IMR-90 (cell line): ENCODE data around the gene ZNF280A. TPM values are rescaled to one million over a fixed set of nuclear protein-coding genes. Genes with fewer than 3 reads are reported as not detected.

ENCODE experiments used
- ATAC-seq: fragments of 200-7000 bp; cut with Tn5 transposase; 2 replicates; pipeline ENCODE4 v1.9.1; 2020; ENCODE audit warnings: low read depth, mild to moderate bottlenecking, moderate library complexity
- BruUV-seq: library from RNA; stranded (reverse); fragments of 400-500 nt; replicated peaks from 2 replicates; lab custom pipeline; 2021; lab: Mats Ljungman, UMichigan
- CTCF ChIA-PET: fragments of 300-600 bp; formaldehyde crosslinking; extraction: SDS; loops from one replicate; lab custom pipeline; 2021; ENCODE audit warnings: antibody characterized with exemption; lab: Yijun Ruan, JAX
- POLR2A ChIA-PET: fragments of 300-600 bp; sonication (Branson Sonifier 250); formaldehyde crosslinking; loops from one replicate; lab custom pipeline; 2022; ENCODE audit warnings: antibody characterized with exemption; ENCODE audit not compliant: unreplicated experiment; lab: Charles Lee
- DNase-seq: peaks from one replicate; pipeline ENCODE4 v3.0.0; 2013
- H2AFZ ChIP-seq: replicated peaks from 2 replicates; pipeline ENCODE3; 2013; ENCODE audit warnings: low read length, mild to moderate bottlenecking; ENCODE audit not compliant: poor library complexity
- H2AK5ac ChIP-seq: 2 replicates; pipeline ENCODE4 v1.6.1; 2013; ENCODE audit warnings: low read depth, low read length, inconsistent platforms
- H2AK9ac ChIP-seq: replicated peaks from 2 replicates; pipeline ENCODE3; 2013; ENCODE audit warnings: mild to moderate bottlenecking, low read depth, low read length, moderate library complexity; ENCODE audit not compliant: poor library complexity
- H2BK120ac ChIP-seq: 2 replicates; pipeline ENCODE4 v1.6.1; 2013; ENCODE audit warnings: low read depth, low read length, inconsistent platforms
- H2BK15ac ChIP-seq: 3 replicates; pipeline ENCODE4 v1.6.1; 2013; ENCODE audit warnings: low read depth, low read length, inconsistent platforms
- H2BK20ac ChIP-seq: 2 replicates; pipeline ENCODE4 v1.6.1; 2013; ENCODE audit warnings: low read depth, mild to moderate bottlenecking, inconsistent platforms, low read length, moderate library complexity
- H2BK5ac ChIP-seq: 2 replicates; pipeline ENCODE4 v1.6.1; 2013; ENCODE audit warnings: mild to moderate bottlenecking, low read depth, low read length, inconsistent platforms; ENCODE audit not compliant: poor library complexity, severe bottlenecking
- H3K14ac ChIP-seq: replicated peaks from 2 replicates; pipeline ENCODE4 v1.6.1; 2013; ENCODE audit warnings: low read depth, low read length, inconsistent platforms
- H3K18ac ChIP-seq: 2 replicates; pipeline ENCODE4 v1.6.1; 2013; ENCODE audit warnings: low read depth, low read length, control low read depth
- H3K23ac ChIP-seq: 2 replicates; pipeline ENCODE4 v1.6.1; 2013; ENCODE audit warnings: low read depth, low read length, inconsistent platforms
- H3K27ac ChIP-seq: 2 replicates; pipeline ENCODE4 v1.5.1; 2013; ENCODE audit warnings: mild to moderate bottlenecking, control low read depth, low read length; ENCODE audit not compliant: insufficient read depth
- H3K27me3 ChIP-seq: 2 replicates; pipeline ENCODE4 v1.6.1; 2013; ENCODE audit warnings: low read length; ENCODE audit not compliant: control insufficient read depth, insufficient read depth
- H3K36me3 ChIP-seq: 2 replicates; pipeline ENCODE4 v1.6.1; 2013; ENCODE audit warnings: low read length, mixed read lengths; ENCODE audit not compliant: control insufficient read depth, insufficient read depth
- H3K4ac ChIP-seq: 2 replicates; pipeline ENCODE4 v1.6.1; 2013; ENCODE audit warnings: low read depth, low read length, inconsistent platforms
- H3K4me1 ChIP-seq: 2 replicates; pipeline ENCODE4 v1.6.1; 2013; ENCODE audit warnings: low read length, mixed read lengths; ENCODE audit not compliant: control insufficient read depth, insufficient read depth
- H3K4me2 ChIP-seq: 2 replicates; pipeline ENCODE4 v1.6.1; 2013; ENCODE audit warnings: low read depth, mild to moderate bottlenecking, control low read depth, low read length, moderate library complexity
- H3K4me3 ChIP-seq: 2 replicates; pipeline ENCODE4 v1.5.1; 2013; ENCODE audit warnings: low read depth, mild to moderate bottlenecking, control low read depth, low read length, moderate library complexity; ENCODE audit not compliant: insufficient read depth
- H3K56ac ChIP-seq: 2 replicates; pipeline ENCODE4 v1.6.1; 2013; ENCODE audit warnings: low read length, inconsistent platforms; ENCODE audit not compliant: insufficient read depth; ENCODE audit errors: extremely low read depth
- H3K79me1 ChIP-seq, 2 experiments: 2 replicates each; pipeline ENCODE4 v1.6.1; 2013; ENCODE audit warnings: low read length in 2 of 2, inconsistent platforms in 1 of 2, low read depth in 1 of 2
- H3K9ac ChIP-seq: 2 replicates; pipeline ENCODE4 v1.6.1; 2013; ENCODE audit warnings: low read depth, low read length, control low read depth
- H3K9me1 ChIP-seq: 2 replicates; pipeline ENCODE4 v1.6.1; 2013; ENCODE audit warnings: low read length, inconsistent platforms; ENCODE audit not compliant: insufficient read depth
- H3K9me3 ChIP-seq: 2 replicates; pipeline ENCODE4 v1.6.1; 2013; ENCODE audit warnings: low read length; ENCODE audit not compliant: control insufficient read depth, insufficient read depth
- H4K20me1 ChIP-seq: 2 replicates; pipeline ENCODE4 v1.6.1; 2013; ENCODE audit warnings: low read length, inconsistent platforms; ENCODE audit not compliant: insufficient read depth
- H4K5ac ChIP-seq: 2 replicates; pipeline ENCODE4 v1.6.1; 2013; ENCODE audit warnings: mild to moderate bottlenecking, low read depth, low read length, control low read depth
- H4K8ac ChIP-seq, 2 experiments: 2 replicates each; pipeline ENCODE4 v1.6.1; 2013; ENCODE audit warnings: low read depth in 2 of 2, low read length in 2 of 2, control low read depth in 1 of 2, inconsistent platforms in 1 of 2
- H4K91ac ChIP-seq: 2 replicates; pipeline ENCODE4 v1.6.1; 2013; ENCODE audit warnings: low read depth, low read length, inconsistent platforms; ENCODE audit not compliant: insufficient read depth
- BHLHE40 ChIP-seq: fragments of 150-350 bp; IDR thresholded peaks from 2 replicates; pipeline ENCODE4 v1.6.1; 2016; ENCODE audit warnings: mild to moderate bottlenecking, low read depth, low read length
- CEBPB ChIP-seq: IDR thresholded peaks from 2 replicates; pipeline ENCODE4 v1.6.1; 2012; ENCODE audit warnings: low read depth, low read length, improper control_type of control experiment
- CHD1 ChIP-seq: IDR thresholded peaks from 2 replicates; pipeline ENCODE4 v1.6.1; 2012; ENCODE audit warnings: low read depth, low read length, improper control_type of control experiment
- FOS ChIP-seq: fragments of 150-350 bp; IDR thresholded peaks from 2 replicates; pipeline ENCODE4 v1.6.1; 2016; ENCODE audit warnings: low read depth, low read length
- MAFK ChIP-seq: IDR thresholded peaks from 2 replicates; pipeline ENCODE4 v1.6.1; 2012; ENCODE audit warnings: low read depth, low read length, improper control_type of control experiment
- MAZ ChIP-seq: IDR thresholded peaks from 2 replicates; pipeline ENCODE4 v1.6.1; 2012; ENCODE audit warnings: low read depth, mild to moderate bottlenecking, low read length, improper control_type of control experiment, moderate library complexity, borderline replicate concordance
- MXI1 ChIP-seq: IDR thresholded peaks from 2 replicates; pipeline ENCODE4 v1.6.1; 2012; ENCODE audit warnings: low read depth, mild to moderate bottlenecking, low read length, moderate library complexity, borderline replicate concordance
- NFE2L2 ChIP-seq: fragments of 150-350 bp; IDR thresholded peaks from 2 replicates; pipeline ENCODE4 v1.6.1; 2016; ENCODE audit warnings: low read depth, mild to moderate bottlenecking, low read length
- POLR2A ChIP-seq: IDR thresholded peaks from 2 replicates; pipeline ENCODE4 v1.6.1; 2012; ENCODE audit warnings: mild to moderate bottlenecking, low read depth, low read length
- RAD21 ChIP-seq: IDR thresholded peaks from 2 replicates; pipeline ENCODE4 v1.6.1; 2012; ENCODE audit warnings: low read length, improper control_type of control experiment
- RCOR1 ChIP-seq: IDR thresholded peaks from 2 replicates; pipeline ENCODE4 v1.6.1; 2012; ENCODE audit warnings: mild to moderate bottlenecking, low read length, improper control_type of control experiment; ENCODE audit not compliant: insufficient replicate concordance
- RFX5 ChIP-seq: IDR thresholded peaks from 2 replicates; pipeline ENCODE4 v1.8.0; 2012; ENCODE audit warnings: low read depth, mild to moderate bottlenecking, low read length, moderate library complexity
- SMC3 ChIP-seq: fragments of 150-350 bp; IDR thresholded peaks from 2 replicates; pipeline ENCODE4 v1.6.1; 2016; ENCODE audit warnings: low read depth, mild to moderate bottlenecking, antibody characterized with exemption, low read length, moderate library complexity
- USF2 ChIP-seq: fragments of 150-350 bp; IDR thresholded peaks from 2 replicates; pipeline ENCODE4 v1.6.1; 2017; ENCODE audit warnings: mild to moderate bottlenecking, antibody characterized with exemption, low read length, low read depth
- whole genome bisulfite sequencing, 2 experiments: methylation state at CpG; one replicate each; pipeline versions ENCODE4 v1.1.5 to v1.1.7; 2013; ENCODE audit warnings: missing lambda C conversion rate in 2 of 2; ENCODE audit not compliant: insufficient read length in 1 of 2; ENCODE audit errors: extremely low coverage in 2 of 2; 5-methylcytosine and 5-hydroxymethylcytosine counted together
- dilution Hi-C: fragments of 300-500 bp; cut with HindIII; formaldehyde crosslinking; loops from one replicate; pipeline ENCODE4 v1.14.3; 2018; ENCODE audit warnings: low sequenced_read_pairs; ENCODE audit not compliant: unreplicated experiment
- in situ Hi-C: fragments of 300-500 bp; cut with MboI; formaldehyde crosslinking; loops from 3 replicates; pipeline ENCODE4 v1.14.3; 2019; ENCODE audit warnings: low sequenced_read_pairs, inconsistent platforms, mixed read lengths
- intact Hi-C: fragments of 100-400 bp; cut with micrococcal nuclease; formaldehyde crosslinking; loops from 2 replicates; pipeline ENCODE4 v1.10.0; 2022
- polyA plus RNA-seq, 3 experiments: library from polyadenylated mRNA; depleted of rRNA; stranded (reverse); fragments of >200 nt; gene quantifications; 2 replicates each; pipeline ENCODE4 v1.2.3, GENCODE V29; 2012; ENCODE audit warnings: low replicate concordance in 1 of 3
- total RNA-seq: library from RNA; depleted of rRNA; stranded (reverse); fragments of >200 nt; gene quantifications from 2 replicates; pipeline ENCODE4 v1.2.3, GENCODE V29; 2012
- TF ChIP-seq, protein P1 (sequence below): conservative IDR thresholded peaks from 2 replicates; pipeline ENCODE4 v1.5.1; 2012; ENCODE audit warnings: mild to moderate bottlenecking, low read depth, low read length, improper control_type of control experiment
- TF ChIP-seq, protein P2 (sequence below): fragments of 150-350 bp; IDR thresholded peaks from 2 replicates; pipeline ENCODE4 v1.6.1; 2016; ENCODE audit warnings: low read depth, mild to moderate bottlenecking, low read length, moderate library complexity, borderline replicate concordance

The ZNF280A gene
- total and polyA plus RNA-seq, 2 of the 4 experiments (the other 2 are of a cell fraction) = not detected

GRCh38 chr22:22464541-22465054, 55.5 kb downstream of the ZNF280A start:
- peaks cover 4% of the 10 kb centered on the region for H3K9me3 ChIP-seq
- H2BK120ac ChIP-seq = no peak overlapping the region
- POLR2A ChIA-PET = no interaction called here
- no peak overlapping the region for H3K27ac ChIP-seq
- H2AFZ ChIP-seq = no peak overlapping the region
- H3K56ac ChIP-seq = no peak overlapping the region
- H3K9me1 ChIP-seq = no peaks in the 10 kb centered on the region
- no peak for DNase-seq
- no peak overlapping the region for H2BK15ac ChIP-seq
- H3K27me3 ChIP-seq = peaks cover 1% of the 10 kb centered on the region; the same call in 1 of the 2 replicates
- H3K4ac ChIP-seq = no peak overlapping the region
- H3K9ac ChIP-seq = no peak overlapping the region
- no peak overlapping the region for H3K18ac ChIP-seq
- H3K36me3 ChIP-seq = no peaks in the 10 kb centered on the region
- WGBS, 2 experiments = 60% methylated on average over 2 of the region's 11 CpGs; no CpG with 5 or more reads in 1 of the 2 experiments
- H4K8ac ChIP-seq = no peak overlapping the region
- H2AK5ac ChIP-seq = no peak overlapping the region
- H2AK9ac ChIP-seq = no peak overlapping the region
- H3K4me2 ChIP-seq = no peak overlapping the region
- dilution Hi-C loops = no loop called here
- ATAC-seq = no peak
- H2BK20ac ChIP-seq = no peak overlapping the region
- no peaks in the 10 kb centered on the region for H3K79me1 ChIP-seq
- no peaks in the 10 kb centered on the region for H4K20me1 ChIP-seq
- CTCF ChIA-PET = interaction anchor here (1.0 to 2.2 kb wide), 4 partner anchors 15 to 495 kb away, joined by 3 to 9 read pairs (median 5); no protein-coding TSS in a partner anchor
- no peak overlapping the region for H4K5ac ChIP-seq
- no peak overlapping the region for H2BK5ac ChIP-seq
- no peak overlapping the region for H3K23ac ChIP-seq
- no peak overlapping the region for H3K14ac ChIP-seq
- TF ChIP-seq USF2 (no peak), MAZ (no peak), RCOR1 (no peak), MAFK (no peak), POLR2A (no peak), BHLHE40 (no peak), FOS (no peak), CEBPB (no peak), NFE2L2 (no peak), SMC3 (no peak), MXI1 (no peak), RAD21 (no peak), RFX5 (no peak), CHD1 (no peak)
- TF ChIP-seq, protein P1, sequence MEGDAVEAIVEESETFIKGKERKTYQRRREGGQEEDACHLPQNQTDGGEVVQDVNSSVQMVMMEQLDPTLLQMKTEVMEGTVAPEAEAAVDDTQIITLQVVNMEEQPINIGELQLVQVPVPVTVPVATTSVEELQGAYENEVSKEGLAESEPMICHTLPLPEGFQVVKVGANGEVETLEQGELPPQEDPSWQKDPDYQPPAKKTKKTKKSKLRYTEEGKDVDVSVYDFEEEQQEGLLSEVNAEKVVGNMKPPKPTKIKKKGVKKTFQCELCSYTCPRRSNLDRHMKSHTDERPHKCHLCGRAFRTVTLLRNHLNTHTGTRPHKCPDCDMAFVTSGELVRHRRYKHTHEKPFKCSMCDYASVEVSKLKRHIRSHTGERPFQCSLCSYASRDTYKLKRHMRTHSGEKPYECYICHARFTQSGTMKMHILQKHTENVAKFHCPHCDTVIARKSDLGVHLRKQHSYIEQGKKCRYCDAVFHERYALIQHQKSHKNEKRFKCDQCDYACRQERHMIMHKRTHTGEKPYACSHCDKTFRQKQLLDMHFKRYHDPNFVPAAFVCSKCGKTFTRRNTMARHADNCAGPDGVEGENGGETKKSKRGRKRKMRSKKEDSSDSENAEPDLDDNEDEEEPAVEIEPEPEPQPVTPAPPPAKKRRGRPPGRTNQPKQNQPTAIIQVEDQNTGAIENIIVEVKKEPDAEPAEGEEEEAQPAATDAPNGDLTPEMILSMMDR = no peak
- TF ChIP-seq, protein P2, sequence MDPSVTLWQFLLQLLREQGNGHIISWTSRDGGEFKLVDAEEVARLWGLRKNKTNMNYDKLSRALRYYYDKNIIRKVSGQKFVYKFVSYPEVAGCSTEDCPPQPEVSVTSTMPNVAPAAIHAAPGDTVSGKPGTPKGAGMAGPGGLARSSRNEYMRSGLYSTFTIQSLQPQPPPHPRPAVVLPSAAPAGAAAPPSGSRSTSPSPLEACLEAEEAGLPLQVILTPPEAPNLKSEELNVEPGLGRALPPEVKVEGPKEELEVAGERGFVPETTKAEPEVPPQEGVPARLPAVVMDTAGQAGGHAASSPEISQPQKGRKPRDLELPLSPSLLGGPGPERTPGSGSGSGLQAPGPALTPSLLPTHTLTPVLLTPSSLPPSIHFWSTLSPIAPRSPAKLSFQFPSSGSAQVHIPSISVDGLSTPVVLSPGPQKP = no peak
- H3K4me3 ChIP-seq = no peak overlapping the region
- H3K4me1 ChIP-seq = no peaks in the 10 kb centered on the region
- in situ Hi-C loops = loop anchor here (10.0 kb wide), 2 partner anchors 110 to 480 kb away; no protein-coding TSS in a partner anchor
- BruUV-seq = no TSS peak
- H4K91ac ChIP-seq = no peak overlapping the region
- intact Hi-C loops = loop anchor here (1.0 to 10.0 kb wide), 8 partner anchors 123 to 670 kb away; no protein-coding TSS in a partner anchor
